Panc1 (cell line): ENCODE data around the gene ALK.

ENCODE experiments used
- CTCF ChIP-seq: fragments of 450-650 bp; IDR thresholded peaks from 2 replicates; pipeline ENCODE4 v1.5.1; 2017; ENCODE audit warnings: mild to moderate bottlenecking
- SIN3A ChIP-seq: IDR thresholded peaks from 2 replicates; pipeline ENCODE4 v1.6.1; 2012; ENCODE audit warnings: low read depth, mild to moderate bottlenecking, low read length, moderate library complexity, borderline replicate concordance; ENCODE audit not compliant: insufficient read depth
- TF ChIP-seq, protein P1 (sequence below), 2 experiments: IDR thresholded peaks; 2 replicates each; pipeline ENCODE4 v1.6.1; 2011 to 2012; ENCODE audit warnings: low read depth in 2 of 2, control low read depth in 1 of 2, low read length in 1 of 2, mild to moderate bottlenecking in 1 of 2, moderate library complexity in 1 of 2; ENCODE audit not compliant: insufficient read depth in 1 of 2

GRCh38 chr2:29918941-29919340 lies 2.4 kb downstream of the ALK start:
- no peak for TF ChIP-seq CTCF
- no peak for TF ChIP-seq SIN3A
- TF ChIP-seq, protein P1, sequence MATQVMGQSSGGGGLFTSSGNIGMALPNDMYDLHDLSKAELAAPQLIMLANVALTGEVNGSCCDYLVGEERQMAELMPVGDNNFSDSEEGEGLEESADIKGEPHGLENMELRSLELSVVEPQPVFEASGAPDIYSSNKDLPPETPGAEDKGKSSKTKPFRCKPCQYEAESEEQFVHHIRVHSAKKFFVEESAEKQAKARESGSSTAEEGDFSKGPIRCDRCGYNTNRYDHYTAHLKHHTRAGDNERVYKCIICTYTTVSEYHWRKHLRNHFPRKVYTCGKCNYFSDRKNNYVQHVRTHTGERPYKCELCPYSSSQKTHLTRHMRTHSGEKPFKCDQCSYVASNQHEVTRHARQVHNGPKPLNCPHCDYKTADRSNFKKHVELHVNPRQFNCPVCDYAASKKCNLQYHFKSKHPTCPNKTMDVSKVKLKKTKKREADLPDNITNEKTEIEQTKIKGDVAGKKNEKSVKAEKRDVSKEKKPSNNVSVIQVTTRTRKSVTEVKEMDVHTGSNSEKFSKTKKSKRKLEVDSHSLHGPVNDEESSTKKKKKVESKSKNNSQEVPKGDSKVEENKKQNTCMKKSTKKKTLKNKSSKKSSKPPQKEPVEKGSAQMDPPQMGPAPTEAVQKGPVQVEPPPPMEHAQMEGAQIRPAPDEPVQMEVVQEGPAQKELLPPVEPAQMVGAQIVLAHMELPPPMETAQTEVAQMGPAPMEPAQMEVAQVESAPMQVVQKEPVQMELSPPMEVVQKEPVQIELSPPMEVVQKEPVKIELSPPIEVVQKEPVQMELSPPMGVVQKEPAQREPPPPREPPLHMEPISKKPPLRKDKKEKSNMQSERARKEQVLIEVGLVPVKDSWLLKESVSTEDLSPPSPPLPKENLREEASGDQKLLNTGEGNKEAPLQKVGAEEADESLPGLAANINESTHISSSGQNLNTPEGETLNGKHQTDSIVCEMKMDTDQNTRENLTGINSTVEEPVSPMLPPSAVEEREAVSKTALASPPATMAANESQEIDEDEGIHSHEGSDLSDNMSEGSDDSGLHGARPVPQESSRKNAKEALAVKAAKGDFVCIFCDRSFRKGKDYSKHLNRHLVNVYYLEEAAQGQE (IDR thresholded peaks at IDR 0.05; ENCODE audit: insufficient read depth in 1 of 2, low read depth in 2 of 2, low read length in 1 of 2): no peak
